Astrocyte (in vitro differentiated cells and primary cell): Measurements from ENCODE around the gene FAM13A.
A peak's percentile ranks its signal among the peaks of the same experiment; 100 is the strongest.

Source experiments
- CTCF ChIP-seq: IDR thresholded peaks from 2 replicates; pipeline ENCODE4 v1.5.1; 2011; ENCODE audit warnings: low read depth, mild to moderate bottlenecking, inconsistent platforms, low read length, moderate library complexity; ENCODE audit not compliant: insufficient read depth
- EZH2 ChIP-seq: IDR thresholded peaks from 2 replicates; pipeline ENCODE4 v1.6.1; 2012; ENCODE audit warnings: mild to moderate bottlenecking, low read length, inconsistent platforms; ENCODE audit not compliant: insufficient read depth

DNA sequence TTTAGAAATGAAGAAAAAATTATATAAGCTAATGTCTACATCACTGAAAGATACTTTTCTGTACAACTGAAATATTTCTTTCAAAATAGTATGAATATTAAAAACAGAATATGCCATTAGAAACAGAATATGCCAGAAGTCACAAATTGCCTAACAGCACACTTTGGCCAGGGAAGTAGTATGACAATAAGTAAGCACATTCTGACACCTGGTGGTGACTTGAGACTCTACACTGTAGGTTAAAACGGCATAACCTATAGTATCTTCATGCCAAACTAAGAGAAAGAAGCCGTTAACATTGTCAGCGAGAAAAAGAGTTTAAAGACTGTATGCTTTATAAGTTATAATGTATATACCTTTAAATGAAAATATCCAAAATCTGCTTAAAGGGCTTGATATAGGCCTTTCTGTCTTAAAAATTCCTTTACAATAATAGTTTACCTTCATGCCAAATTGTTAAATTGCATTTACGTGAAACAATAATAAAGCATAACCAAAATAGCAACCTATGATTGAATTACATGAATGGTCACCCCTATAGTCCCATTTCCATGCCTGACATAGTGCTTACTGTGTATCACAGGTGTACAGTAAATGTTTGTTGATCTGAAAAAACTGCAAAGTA is 32.8 kb downstream of the FAM13A start:
- TF ChIP-seq CTCF (peak; percentile 87), EZH2 (no peak)
